ENCODE results near the gene NUTM1.
"Not testable (repeated sequence)": the region's sequence is repeated elsewhere in the genome, so short reads cannot be mapped to it uniquely, and the experiment has no call there.

The NUTM1 gene

DNA sequence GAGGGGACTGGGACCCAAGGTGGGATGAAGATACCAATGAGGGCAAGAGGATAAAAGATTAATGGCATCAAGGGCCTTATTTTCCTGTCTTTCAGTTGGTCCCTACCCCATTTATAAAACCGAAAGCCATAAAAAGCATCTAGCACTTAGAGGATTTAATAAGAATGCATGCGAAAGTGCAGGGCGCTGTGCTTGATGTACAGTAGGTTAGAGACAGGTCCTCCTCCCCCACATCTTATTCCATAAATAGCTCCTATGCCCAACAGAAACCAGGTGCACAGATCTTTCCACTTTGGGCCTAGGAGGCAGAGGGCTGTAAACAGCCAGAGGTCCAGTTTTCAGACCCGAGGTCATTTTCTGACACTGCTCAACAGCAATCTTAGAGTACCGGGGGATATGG lies 22.7 kb downstream of the NUTM1 start:
- TF ChIP-seq, protein P1, sequence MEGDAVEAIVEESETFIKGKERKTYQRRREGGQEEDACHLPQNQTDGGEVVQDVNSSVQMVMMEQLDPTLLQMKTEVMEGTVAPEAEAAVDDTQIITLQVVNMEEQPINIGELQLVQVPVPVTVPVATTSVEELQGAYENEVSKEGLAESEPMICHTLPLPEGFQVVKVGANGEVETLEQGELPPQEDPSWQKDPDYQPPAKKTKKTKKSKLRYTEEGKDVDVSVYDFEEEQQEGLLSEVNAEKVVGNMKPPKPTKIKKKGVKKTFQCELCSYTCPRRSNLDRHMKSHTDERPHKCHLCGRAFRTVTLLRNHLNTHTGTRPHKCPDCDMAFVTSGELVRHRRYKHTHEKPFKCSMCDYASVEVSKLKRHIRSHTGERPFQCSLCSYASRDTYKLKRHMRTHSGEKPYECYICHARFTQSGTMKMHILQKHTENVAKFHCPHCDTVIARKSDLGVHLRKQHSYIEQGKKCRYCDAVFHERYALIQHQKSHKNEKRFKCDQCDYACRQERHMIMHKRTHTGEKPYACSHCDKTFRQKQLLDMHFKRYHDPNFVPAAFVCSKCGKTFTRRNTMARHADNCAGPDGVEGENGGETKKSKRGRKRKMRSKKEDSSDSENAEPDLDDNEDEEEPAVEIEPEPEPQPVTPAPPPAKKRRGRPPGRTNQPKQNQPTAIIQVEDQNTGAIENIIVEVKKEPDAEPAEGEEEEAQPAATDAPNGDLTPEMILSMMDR (IDR thresholded peaks at IDR 0.05; ENCODE audit: extremely low read depth, missing control alignments): no peak
- DNase-seq (ENCODE audit: low spot score): no peak

DNA sequence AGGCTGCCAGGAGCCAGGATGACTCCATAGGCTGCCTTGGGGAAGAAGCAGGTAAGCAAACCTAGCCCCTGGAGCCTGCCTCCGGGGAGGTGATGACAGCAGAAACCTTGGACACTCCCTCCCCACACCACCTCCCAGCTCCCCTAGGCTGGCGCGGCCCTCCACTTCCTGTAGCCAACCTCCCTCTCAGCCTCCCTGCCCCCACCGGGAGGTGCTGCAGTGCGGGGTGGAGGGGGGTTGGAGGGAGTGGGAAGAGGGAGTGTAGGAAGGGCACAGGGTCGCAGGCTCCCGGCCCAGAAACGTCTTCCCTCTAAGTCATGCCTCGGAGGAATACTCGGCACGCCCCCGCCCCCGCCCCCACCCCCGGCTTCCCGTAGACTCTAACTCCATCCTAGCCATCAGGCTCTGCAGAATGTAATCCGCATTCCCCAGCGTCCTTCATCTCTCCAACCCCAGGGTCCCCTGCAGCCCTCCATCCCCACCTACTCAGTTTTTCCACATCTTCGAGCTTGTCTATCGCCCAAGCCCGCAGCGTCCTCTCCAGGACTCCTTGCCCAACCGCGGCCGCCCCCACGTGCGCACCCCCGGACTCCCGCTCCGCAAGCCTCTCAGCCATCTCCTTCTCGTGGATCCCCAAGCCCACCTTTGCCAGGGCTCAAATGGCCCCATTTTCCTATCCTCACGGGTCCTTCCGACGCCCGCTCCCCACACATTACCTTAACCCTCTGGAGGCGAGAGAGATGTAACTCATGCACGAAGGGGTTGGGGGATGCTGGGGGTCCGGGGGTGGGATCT lies 23.4 kb downstream of the NUTM1 start:
- peak; percentile 62 for DNase-seq (ENCODE audit: low spot score)
- TF ChIP-seq, protein P1 (IDR thresholded peaks at IDR 0.05; ENCODE audit: extremely low read depth, missing control alignments): no peak

DNA sequence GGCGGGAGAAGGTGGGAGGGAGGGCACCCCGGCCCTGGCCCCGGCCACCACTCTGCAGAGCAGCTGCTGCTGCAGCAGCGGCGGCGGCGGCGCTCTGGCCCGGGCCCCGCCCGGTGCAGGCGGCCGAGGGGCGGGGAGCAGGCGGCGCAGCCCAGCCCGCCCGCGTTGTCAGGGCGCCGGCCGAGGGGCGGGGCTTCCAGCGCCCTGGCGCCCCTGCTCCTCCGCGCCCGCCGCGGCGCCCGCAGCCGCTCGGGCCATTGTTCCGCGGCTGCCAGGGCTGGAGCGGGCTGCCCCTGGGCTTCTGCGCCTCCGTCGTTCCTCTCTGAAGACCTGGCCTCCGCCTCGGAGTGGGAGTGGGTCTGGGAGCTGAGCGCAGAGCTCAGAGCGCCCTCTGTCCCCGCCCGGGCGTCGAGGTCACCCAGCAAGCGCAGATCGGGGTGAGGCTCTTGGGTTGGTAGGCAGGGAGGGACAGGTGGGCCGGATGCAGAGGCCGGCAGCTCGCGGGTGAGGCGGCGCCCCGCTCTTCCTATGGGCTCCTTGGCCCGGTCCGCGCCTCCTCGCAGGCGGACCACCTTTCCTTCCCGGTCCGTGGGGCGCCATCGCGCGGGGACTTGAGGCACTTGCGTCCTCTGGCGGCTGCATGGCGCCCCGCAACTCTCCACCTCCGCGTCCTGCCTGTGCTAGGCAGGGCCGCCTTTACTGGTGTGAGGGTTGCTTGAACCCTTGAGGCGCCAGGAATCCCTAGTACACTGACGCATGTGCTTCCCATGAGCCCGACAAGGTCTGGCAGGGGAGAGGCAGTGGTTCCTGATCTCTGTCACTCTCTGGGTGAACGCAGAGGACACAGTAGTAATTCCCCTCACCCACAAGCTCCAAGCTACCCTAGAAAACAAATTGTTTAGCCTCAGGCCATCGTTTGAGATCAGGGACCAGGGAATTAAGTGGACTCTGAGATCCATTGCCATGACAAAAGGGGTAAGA lies 24.3 kb downstream of the NUTM1 start, which contains the start of gene LPCAT4:
LPCAT4 (minus strand) TSS at position 96 of the 981 bp plus-strand sequence. CDS start 96 bp downstream, outside the sequence.
- TF ChIP-seq, protein P1 (IDR thresholded peaks at IDR 0.05; ENCODE audit: extremely low read depth, missing control alignments): peak; percentile 90
- DNase-seq (ENCODE audit: low spot score): peak; percentile 98

GRCh38 chr15:34370129-34370528 lies 27.0 kb downstream of the NUTM1 start:
- TF ChIP-seq, protein P1 (IDR thresholded peaks at IDR 0.05; ENCODE audit: extremely low read depth, missing control alignments): no peak
- DNase-seq (ENCODE audit: low spot score): no peak

- no peak for DNase-seq (ENCODE audit: low spot score)
- TF ChIP-seq, protein P1 (IDR thresholded peaks at IDR 0.05; ENCODE audit: extremely low read depth, missing control alignments): no peak
Observed at GRCh38 chr15:34370643-34371042, 27.5 kb downstream of the NUTM1 start.

DNA sequence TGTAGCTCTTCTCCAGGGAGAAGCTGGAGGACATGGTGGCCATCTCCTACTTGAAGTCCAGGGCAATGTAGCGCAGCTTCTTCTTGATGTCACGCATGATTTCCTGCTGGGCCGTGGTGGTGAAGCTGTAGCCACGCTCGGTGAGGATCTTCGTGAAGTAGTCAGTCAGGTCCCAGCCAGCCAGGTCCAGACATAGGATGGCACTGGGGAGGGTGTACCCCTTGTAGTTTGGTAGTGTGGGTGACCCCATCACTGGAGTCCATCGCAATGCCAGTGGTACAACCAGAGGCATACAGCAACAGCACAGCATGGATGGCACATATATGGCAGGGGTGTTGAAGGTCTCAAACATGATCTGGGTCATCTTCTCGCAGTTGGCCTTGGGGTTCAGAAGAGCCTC lies 30.8 kb downstream of the NUTM1 start:
- DNase-seq (ENCODE audit: low spot score): no peak
- TF ChIP-seq, protein P1 (IDR thresholded peaks at IDR 0.05; ENCODE audit: extremely low read depth, missing control alignments): no peak

GRCh38 chr15:34374816-34375215 lies 31.7 kb downstream of the NUTM1 start:
- DNase-seq (ENCODE audit: low spot score): no peak
- TF ChIP-seq, protein P1 (IDR thresholded peaks at IDR 0.05; ENCODE audit: extremely low read depth, missing control alignments): no peak

GRCh38 chr15:34375541-34375940 lies 32.4 kb downstream of the NUTM1 start:
- not testable (repeated sequence) for DNase-seq (ENCODE audit: low spot score)
